Measurements from ENCODE around the gene DYRK1A.

DYRK1A gene

DNA sequence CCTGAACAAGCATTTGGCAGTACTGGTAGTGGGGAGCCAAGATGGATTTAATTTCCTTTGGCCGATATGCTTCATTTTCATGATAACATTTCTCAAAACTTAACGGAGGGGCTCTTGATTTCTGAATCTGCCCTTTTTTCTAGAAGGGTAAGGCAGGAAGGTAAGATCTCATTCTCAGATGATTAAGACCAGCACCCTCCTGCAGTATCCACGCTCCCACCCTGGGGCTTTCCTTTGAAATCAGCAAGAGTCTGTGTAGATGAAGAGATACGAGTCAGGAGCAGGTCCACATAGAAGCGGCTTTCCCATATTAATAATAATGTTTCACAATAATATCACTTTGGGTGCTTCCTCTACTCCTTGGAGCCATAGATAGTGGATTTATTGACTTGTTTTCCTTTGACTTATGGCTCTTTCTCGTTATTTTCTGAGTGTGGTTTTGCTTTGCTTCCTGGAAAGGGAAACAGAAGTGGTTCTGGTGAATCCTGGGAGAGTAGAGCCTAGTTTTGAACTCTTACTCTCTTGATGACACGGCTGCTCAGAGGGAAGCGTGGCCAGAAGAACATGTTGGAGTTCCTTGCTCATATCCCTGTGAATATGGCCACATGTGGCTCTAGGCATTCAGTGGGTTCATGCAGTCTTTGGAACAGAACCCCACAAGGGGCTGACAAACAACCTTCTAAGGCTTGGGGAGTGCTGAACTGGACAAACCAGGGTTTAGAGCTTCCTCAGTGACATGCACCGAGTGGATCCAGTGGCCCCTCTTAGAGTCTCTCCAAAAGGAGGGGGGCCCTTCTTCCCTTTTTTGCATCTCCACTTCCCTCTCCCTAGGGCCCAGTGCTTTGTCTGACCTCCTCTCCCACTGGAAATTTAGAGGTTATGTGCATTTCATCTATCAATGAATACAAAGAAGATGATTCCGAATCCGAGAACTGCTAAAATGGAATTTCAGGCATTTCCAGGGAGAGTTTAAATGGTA is 195.7 kb downstream of the DYRK1A start:
- Histone ChIP-seq H3K9me3 (ENCODE audit: control insufficient read depth, insufficient read depth, low read length) (no peaks in the 10 kb centered on the region), H3K4me3 (ENCODE audit: low read depth, low read length) (no peak overlapping the region), H3K36me3 (ENCODE audit: control insufficient read depth, insufficient read depth, low read length) (peaks cover 1% of the 10 kb centered on the region), H3K27me3 (ENCODE audit: control insufficient read depth, insufficient read depth, low read length) (peaks cover 13% of the 10 kb centered on the region), H3K4me1 (ENCODE audit: control insufficient read depth, insufficient read depth, low read length) (peaks cover 8% of the 10 kb centered on the region), H3K9ac (ENCODE audit: low read depth, low read length) (no peak overlapping the region)

DNA sequence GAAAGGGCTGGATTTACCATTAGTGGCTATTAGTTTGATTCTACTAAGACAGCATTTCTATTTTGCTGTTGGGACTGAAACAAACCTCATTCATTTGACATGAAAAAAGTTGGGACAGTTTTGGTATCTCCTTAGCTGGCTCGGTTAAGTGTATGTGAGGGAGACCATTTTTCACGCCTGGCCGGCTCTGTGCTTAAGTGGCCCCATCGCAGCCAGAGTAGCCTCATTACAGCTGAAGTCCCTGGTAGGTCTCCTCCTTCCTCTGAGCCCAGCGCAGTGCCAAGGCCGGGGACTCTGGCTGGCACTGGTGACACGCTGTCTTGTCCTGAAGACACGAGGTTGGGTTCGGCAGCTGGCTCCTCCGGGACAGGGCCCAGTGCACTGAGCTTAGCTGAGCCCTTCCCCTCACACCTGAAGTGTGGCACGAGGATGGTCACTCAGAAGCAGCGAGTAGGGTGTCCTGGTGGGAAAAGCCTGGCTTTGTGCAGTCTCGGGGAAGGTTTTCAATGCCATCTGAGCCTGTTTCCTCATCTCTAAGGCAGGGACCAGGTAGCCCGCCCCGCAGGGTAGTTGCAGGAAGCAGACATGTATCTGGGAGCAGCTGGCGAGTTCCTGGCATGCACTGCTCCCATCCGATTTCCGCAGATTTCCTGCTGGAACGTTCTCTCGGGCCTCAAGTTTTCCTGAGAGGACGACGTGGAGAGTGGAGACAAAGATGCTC is 196.5 kb downstream of the DYRK1A start:
- H3K9ac ChIP-seq (ENCODE audit: low read depth, low read length): peak overlapping the region; percentile 74
- peaks cover 8% of the 10 kb centered on the region for H3K4me1 ChIP-seq (ENCODE audit: control insufficient read depth, insufficient read depth, low read length)
- peak overlapping the region; percentile 77 for H3K4me3 ChIP-seq (ENCODE audit: low read depth, low read length)
- no peaks in the 10 kb centered on the region for H3K36me3 ChIP-seq (ENCODE audit: control insufficient read depth, insufficient read depth, low read length)
- H3K9me3 ChIP-seq (ENCODE audit: control insufficient read depth, insufficient read depth, low read length): no peaks in the 10 kb centered on the region
- peaks cover 13% of the 10 kb centered on the region for H3K27me3 ChIP-seq (ENCODE audit: control insufficient read depth, insufficient read depth, low read length)

DNA sequence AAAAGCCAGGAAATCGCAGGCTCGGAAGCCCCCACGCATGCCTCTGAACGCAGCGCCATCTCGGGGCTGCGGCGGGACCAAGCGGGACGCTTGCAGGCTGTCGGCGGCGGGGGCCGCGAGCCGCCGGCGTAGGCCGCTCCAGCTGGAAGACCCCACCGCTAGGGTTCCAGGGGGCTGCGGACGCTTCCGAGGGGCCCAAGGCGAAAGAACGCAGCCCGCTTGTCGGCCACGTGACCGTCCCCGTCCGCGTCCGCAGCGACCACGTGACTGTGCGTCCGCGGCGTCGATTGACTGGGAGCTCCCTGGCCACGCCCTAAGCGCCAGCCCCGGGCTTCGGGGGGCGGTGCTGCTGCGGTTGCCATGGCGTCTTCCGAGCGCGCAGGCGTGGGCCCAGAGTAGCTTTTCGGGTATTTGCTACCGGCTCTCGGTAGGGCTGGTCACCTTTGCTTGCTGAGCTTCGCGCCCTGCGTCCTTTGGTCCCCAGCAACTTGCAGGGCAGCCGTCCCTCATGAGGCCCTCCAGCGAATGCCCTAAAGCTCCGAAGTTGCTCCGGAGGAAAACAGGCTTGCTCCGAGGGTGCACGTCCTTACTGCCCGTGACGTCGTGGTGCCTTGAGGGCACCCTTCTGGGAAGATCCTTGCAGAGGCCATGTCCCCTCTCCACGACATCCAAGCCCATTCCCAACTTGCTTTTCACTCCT is 197.2 kb downstream of the DYRK1A start:
- peaks cover 8% of the 10 kb centered on the region for H3K4me1 ChIP-seq (ENCODE audit: control insufficient read depth, insufficient read depth, low read length)
- H3K9ac ChIP-seq (ENCODE audit: low read depth, low read length): peak overlapping the region; percentile 74
- peaks cover 13% of the 10 kb centered on the region for H3K27me3 ChIP-seq (ENCODE audit: control insufficient read depth, insufficient read depth, low read length)
- H3K4me3 ChIP-seq (ENCODE audit: low read depth, low read length): peak overlapping the region; percentile 77
- no peaks in the 10 kb centered on the region for H3K36me3 ChIP-seq (ENCODE audit: control insufficient read depth, insufficient read depth, low read length)
- no peaks in the 10 kb centered on the region for H3K9me3 ChIP-seq (ENCODE audit: control insufficient read depth, insufficient read depth, low read length)

GRCh38 chr21:37564341-37564923 is 197.9 kb downstream of the DYRK1A start:
- H3K36me3 ChIP-seq (ENCODE audit: control insufficient read depth, insufficient read depth, low read length): no peaks in the 10 kb centered on the region
- H3K4me1 ChIP-seq (ENCODE audit: control insufficient read depth, insufficient read depth, low read length): peaks cover 8% of the 10 kb centered on the region
- H3K9ac ChIP-seq (ENCODE audit: low read depth, low read length): peak overlapping the region; percentile 50
- no peaks in the 10 kb centered on the region for H3K9me3 ChIP-seq (ENCODE audit: control insufficient read depth, insufficient read depth, low read length)
- peaks cover 13% of the 10 kb centered on the region for H3K27me3 ChIP-seq (ENCODE audit: control insufficient read depth, insufficient read depth, low read length)
- peak overlapping the region; percentile 77 for H3K4me3 ChIP-seq (ENCODE audit: low read depth, low read length)

- Histone ChIP-seq H3K4me3 (ENCODE audit: low read depth, low read length) (peak overlapping the region; percentile 77), H3K36me3 (ENCODE audit: control insufficient read depth, insufficient read depth, low read length) (no peaks in the 10 kb centered on the region), H3K9ac (ENCODE audit: low read depth, low read length) (no peak overlapping the region), H3K27me3 (ENCODE audit: control insufficient read depth, insufficient read depth, low read length) (peaks cover 13% of the 10 kb centered on the region), H3K9me3 (ENCODE audit: control insufficient read depth, insufficient read depth, low read length) (no peaks in the 10 kb centered on the region), H3K4me1 (ENCODE audit: control insufficient read depth, insufficient read depth, low read length) (peaks cover 8% of the 10 kb centered on the region)
Observed at GRCh38 chr21:37564924-37565529, 198.5 kb downstream of the DYRK1A start.

GRCh38 chr21:37565530-37566223 is 199.1 kb downstream of the DYRK1A start:
- Histone ChIP-seq H3K4me3 (ENCODE audit: low read depth, low read length) (no peak overlapping the region), H3K9ac (ENCODE audit: low read depth, low read length) (no peak overlapping the region)

DNA sequence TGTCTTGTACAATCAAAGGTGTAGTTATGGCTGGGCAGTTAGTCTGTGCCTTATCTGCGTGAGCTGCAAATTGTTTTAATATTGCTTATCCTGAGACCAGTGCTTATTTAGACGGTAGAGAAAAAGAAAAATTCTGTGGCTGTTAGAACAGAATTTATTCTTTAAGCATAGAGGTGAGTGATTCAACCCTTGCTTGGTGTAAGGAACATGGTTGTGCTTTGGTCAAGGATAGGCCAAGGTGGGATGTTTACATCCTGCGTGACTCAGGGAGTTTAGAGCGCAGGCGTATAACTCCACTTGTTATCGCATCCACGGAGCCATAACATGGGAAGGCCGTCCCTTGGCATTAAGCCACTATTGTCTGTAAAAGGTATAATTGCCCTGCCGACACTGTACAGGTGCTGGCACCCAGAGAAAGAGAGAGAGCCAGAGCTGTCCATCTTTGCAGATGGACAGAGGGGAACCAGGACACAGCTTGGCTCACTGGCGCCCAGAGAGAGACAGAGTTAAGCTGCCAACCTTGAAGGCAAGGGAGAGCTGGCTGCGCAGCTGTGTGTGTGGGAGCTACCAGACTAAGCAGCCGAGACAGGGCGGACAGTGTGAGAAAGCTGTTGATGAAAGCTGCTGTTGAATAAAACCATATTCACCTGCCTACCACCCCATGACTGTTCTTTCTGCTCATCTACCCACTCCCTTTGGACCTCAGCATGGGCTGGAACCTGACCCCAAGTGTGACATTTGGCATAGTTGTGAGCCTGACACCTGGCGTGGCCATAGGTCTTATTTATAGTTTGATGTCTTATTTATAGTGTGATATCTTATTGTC is 200.4 kb downstream of the DYRK1A start:
- H3K9ac ChIP-seq (ENCODE audit: low read depth, low read length): no peak overlapping the region
- no peaks in the 10 kb centered on the region for H3K36me3 ChIP-seq (ENCODE audit: control insufficient read depth, insufficient read depth, low read length)
- H3K4me3 ChIP-seq (ENCODE audit: low read depth, low read length): no peak overlapping the region
- H3K27me3 ChIP-seq (ENCODE audit: control insufficient read depth, insufficient read depth, low read length): peaks cover 13% of the 10 kb centered on the region
- H3K4me1 ChIP-seq (ENCODE audit: control insufficient read depth, insufficient read depth, low read length): peaks cover 8% of the 10 kb centered on the region
- no peaks in the 10 kb centered on the region for H3K9me3 ChIP-seq (ENCODE audit: control insufficient read depth, insufficient read depth, low read length)

More at GRCh38 chr21:37565530-37566223, 199.1 kb downstream of the DYRK1A start:
- peaks cover 13% of the 10 kb centered on the region for H3K27me3 ChIP-seq (ENCODE audit: control insufficient read depth, insufficient read depth, low read length)
- H3K9me3 ChIP-seq (ENCODE audit: control insufficient read depth, insufficient read depth, low read length): no peaks in the 10 kb centered on the region
- no peaks in the 10 kb centered on the region for H3K36me3 ChIP-seq (ENCODE audit: control insufficient read depth, insufficient read depth, low read length)
- peaks cover 8% of the 10 kb centered on the region for H3K4me1 ChIP-seq (ENCODE audit: control insufficient read depth, insufficient read depth, low read length)

- Histone ChIP-seq H3K9me3 (ENCODE audit: control insufficient read depth, insufficient read depth, low read length) (no peaks in the 10 kb centered on the region), H3K9ac (ENCODE audit: low read depth, low read length) (no peak overlapping the region), H3K4me1 (ENCODE audit: control insufficient read depth, insufficient read depth, low read length) (peaks cover 8% of the 10 kb centered on the region), H3K27me3 (ENCODE audit: control insufficient read depth, insufficient read depth, low read length) (peaks cover under 1% of the 10 kb centered on the region), H3K4me3 (ENCODE audit: low read depth, low read length) (no peak overlapping the region), H3K36me3 (ENCODE audit: control insufficient read depth, insufficient read depth, low read length) (no peaks in the 10 kb centered on the region)
Observed at GRCh38 chr21:37568415-37568814, 201.8 kb downstream of the DYRK1A start.

GRCh38 chr21:37568916-37569315 is 202.3 kb downstream of the DYRK1A start:
- H3K27me3 ChIP-seq (ENCODE audit: control insufficient read depth, insufficient read depth, low read length): no peaks in the 10 kb centered on the region
- H3K9me3 ChIP-seq (ENCODE audit: control insufficient read depth, insufficient read depth, low read length): no peaks in the 10 kb centered on the region
- no peak overlapping the region for H3K4me3 ChIP-seq (ENCODE audit: low read depth, low read length)
- H3K36me3 ChIP-seq (ENCODE audit: control insufficient read depth, insufficient read depth, low read length): no peaks in the 10 kb centered on the region
- H3K4me1 ChIP-seq (ENCODE audit: control insufficient read depth, insufficient read depth, low read length): peaks cover 8% of the 10 kb centered on the region
- no peak overlapping the region for H3K9ac ChIP-seq (ENCODE audit: low read depth, low read length)

- H3K36me3 ChIP-seq (ENCODE audit: control insufficient read depth, insufficient read depth, low read length): no peaks in the 10 kb centered on the region
- no peak overlapping the region for H3K9ac ChIP-seq (ENCODE audit: low read depth, low read length)
- no peaks in the 10 kb centered on the region for H3K27me3 ChIP-seq (ENCODE audit: control insufficient read depth, insufficient read depth, low read length)
- H3K4me1 ChIP-seq (ENCODE audit: control insufficient read depth, insufficient read depth, low read length): no peaks in the 10 kb centered on the region
- no peaks in the 10 kb centered on the region for H3K9me3 ChIP-seq (ENCODE audit: control insufficient read depth, insufficient read depth, low read length)
- no peak overlapping the region for H3K4me3 ChIP-seq (ENCODE audit: low read depth, low read length)
Observed at GRCh38 chr21:37571442-37571841, 204.9 kb downstream of the DYRK1A start.
